ENCODE data around the gene ZNF432. TPM values are rescaled to one million over a fixed set of nuclear protein-coding genes. Genes with fewer than 3 reads are reported as not detected.

The ZNF432 gene
- total and polyA plus RNA-seq, 2 donors (not counting 3 experiments of a cell fraction or from before 2014, with no cell fraction given): 3.5 to 10.9 TPM

- no peaks in the 10 kb centered on the region for H3K9me1 ChIP-seq (replicated peaks; ENCODE audit: control insufficient read depth, extremely low read depth, insufficient read depth, low read length)
- intact Hi-C loops (cut with micrococcal nuclease): no loop called here
- no TSS peak for BruUV-seq (replicated peaks)
- ChIA-PET POLR2A (no interaction called here), CTCF (no interaction called here)
- no peak overlapping the region for H3K27ac ChIP-seq (ENCODE audit: insufficient read depth, low read depth, low read length)
- dilution Hi-C loops (cut with MboI; ENCODE audit: extremely low pct_ligation_motif_present, low sequenced_read_pairs): no loop called here
- H2AFZ ChIP-seq (ENCODE audit: low read depth, low read length): no peak overlapping the region
- peaks cover 9 to 27% of the 10 kb centered on the region in 2 experiments for H3K36me3 ChIP-seq (ENCODE audit: control insufficient read depth in 2 of 2, extremely low read depth in 1 of 2, insufficient read depth in 2 of 2, low read length in 2 of 2)
- H3K4me2 ChIP-seq (ENCODE audit: insufficient read depth, low read length): no peak overlapping the region
- H3K9ac ChIP-seq (replicated peaks; ENCODE audit: extremely low read depth, insufficient read depth, low read length): no peak overlapping the region
- H3K4me1 ChIP-seq (ENCODE audit: control insufficient read depth, extremely low read depth, insufficient read depth, low read length): peaks cover under 1% of the 10 kb centered on the region
- no peaks in the 10 kb centered on the region for H4K20me1 ChIP-seq (replicated peaks; ENCODE audit: control insufficient read depth, extremely low read depth, insufficient read depth, low read length)
- peaks cover 20% of the 10 kb centered on the region for H3K9me3 ChIP-seq (replicated peaks; ENCODE audit: control insufficient read depth, insufficient read depth, low read length)
- no peaks in the 10 kb centered on the region for H3K27me3 ChIP-seq (ENCODE audit: control insufficient read depth in 2 of 2, insufficient read depth in 2 of 2, low read length in 2 of 2)
- TF ChIP-seq POLR2AphosphoS5 (IDR thresholded peaks at IDR 0.05; ENCODE audit: insufficient read depth, low read depth, low read length): no peak
- TF ChIP-seq EZH2 (IDR thresholded peaks at IDR 0.05; ENCODE audit: borderline replicate concordance, low read depth, low read length, severe bottlenecking): no peak
- TF ChIP-seq FOS (IDR thresholded peaks at IDR 0.05; ENCODE audit: borderline replicate concordance, insufficient read depth, low read length): no peak
- no peak for TF ChIP-seq MYC (IDR thresholded peaks at IDR 0.05; ENCODE audit: low read depth, low read length)
- TF ChIP-seq CTCF (IDR thresholded peaks at IDR 0.05; ENCODE audit: extremely low read depth in 1 of 2, insufficient read depth in 1 of 2, low read depth in 1 of 2, low read length in 2 of 2): no peak
- TF ChIP-seq GATA2 (IDR thresholded peaks at IDR 0.05; ENCODE audit: insufficient read depth, insufficient read length, low read depth, low read length): no peak
- no peak for TF ChIP-seq MAX (IDR thresholded peaks at IDR 0.05; ENCODE audit: insufficient read depth, insufficient read length)
- no peak for TF ChIP-seq JUN (IDR thresholded peaks at IDR 0.05; ENCODE audit: borderline replicate concordance, insufficient read depth, insufficient read length, low read depth)
- no peak for TF ChIP-seq POLR2A (IDR thresholded peaks at IDR 0.05; ENCODE audit: low read depth, low read length)
- H3K4me3 ChIP-seq (replicated peaks in 1 of 3; ENCODE audit: insufficient read depth in 1 of 3, low read depth in 1 of 3, low read length in 3 of 3): no peak overlapping the region
- DNase-seq (ENCODE audit: low read depth, low spot score): no peak
- no peak for FAIRE-seq
- no peaks in the 10 kb centered on the region for H3K79me2 ChIP-seq (ENCODE audit: control insufficient read depth, insufficient read depth, low read length)
These were observed 14.4 kb downstream of the ZNF432 start for GRCh38 chr19:52034051-52034728.

Data from endothelial cell of umbilical vein (primary cell).